ENCODE measurements around the gene INMT. TPM values are rescaled to one million over a fixed set of nuclear protein-coding genes. Genes with fewer than 3 reads are reported as not detected.
A peak's percentile ranks its signal among the peaks of the same experiment; 100 is the strongest.

INMT gene
- total RNA-seq, 2 donors from 2014 or later, result 88.9 to 199 TPM

DNA sequence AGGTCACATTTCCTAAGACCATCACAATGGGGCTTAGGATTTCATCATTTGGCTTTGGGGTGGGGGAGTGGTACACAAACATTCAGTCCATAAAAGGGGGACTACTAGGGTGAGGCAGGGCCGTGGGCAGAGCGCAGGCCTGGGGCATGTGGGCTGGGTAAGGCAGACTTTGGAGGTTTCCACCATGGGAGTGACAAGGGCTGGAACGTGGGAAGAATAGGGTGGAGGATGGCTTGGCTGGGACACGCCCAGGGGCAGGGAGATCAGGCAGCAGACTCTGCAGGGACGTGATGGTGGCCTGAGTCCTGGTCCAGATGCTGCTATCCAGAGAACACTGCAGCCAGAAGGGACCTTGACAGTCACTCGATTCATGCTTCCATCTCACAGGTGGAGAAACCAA, 45.0 kb upstream of the INMT start:
- peak overlapping the region in 1 of 2 donors; percentile 41 for H3K27ac ChIP-seq
- no peaks in the 10 kb centered on the region for H3K36me3 ChIP-seq
- H3K4me1 ChIP-seq, result peaks cover 0 to 18% of the 10 kb centered on the region in 2 donors
- no peaks in the 10 kb centered on the region for H3K27me3 ChIP-seq
- H3K4me3 ChIP-seq, result no peak overlapping the region
- no peak for DNase-seq (ENCODE audit: low spot score)
- H3K9me3 ChIP-seq, result no peaks in the 10 kb centered on the region
- no peak for TF ChIP-seq CTCF (IDR thresholded peaks at IDR 0.05)

GRCh38 chr7:30707391-30708357, 44.3 kb upstream of the INMT start:
- Histone ChIP-seq H3K36me3 (no peaks in the 10 kb centered on the region), H3K27me3 (no peaks in the 10 kb centered on the region), H3K27ac (peak overlapping the region in 1 of 2 donors; percentile 41), H3K9me3 (no peaks in the 10 kb centered on the region), H3K4me1 (peaks cover 0 to 18% of the 10 kb centered on the region in 2 donors), H3K4me3 (no peak overlapping the region)
- peak; percentile 73 for DNase-seq (ENCODE audit: low spot score)
- no peak for TF ChIP-seq CTCF (IDR thresholded peaks at IDR 0.05)

- DNase-seq (ENCODE audit: low spot score), result no peak
- Histone ChIP-seq H3K4me1 (peaks cover 0 to 18% of the 10 kb centered on the region in 2 donors), H3K27me3 (no peaks in the 10 kb centered on the region), H3K9me3 (no peaks in the 10 kb centered on the region), H3K36me3 (no peaks in the 10 kb centered on the region), H3K4me3 (no peak overlapping the region), H3K27ac (peak overlapping the region in 1 of 2 donors; percentile 40)
- TF ChIP-seq CTCF (IDR thresholded peaks at IDR 0.05), result no peak
Measured at GRCh38 chr7:30708412-30708811, 43.5 kb upstream of the INMT start.

- H3K27me3 ChIP-seq, result no peaks in the 10 kb centered on the region
- H3K36me3 ChIP-seq, result no peaks in the 10 kb centered on the region
- H3K9me3 ChIP-seq, result no peaks in the 10 kb centered on the region
- peak; percentile 76 for DNase-seq (ENCODE audit: low spot score)
- no peak for TF ChIP-seq CTCF (IDR thresholded peaks at IDR 0.05)
- peak overlapping the region in 1 of 2 donors; percentile 43 for H3K27ac ChIP-seq
- peaks cover 0 to 18% of the 10 kb centered on the region in 2 donors for H3K4me1 ChIP-seq
- no peak overlapping the region for H3K4me3 ChIP-seq
Measured at GRCh38 chr7:30708983-30709382, 43.0 kb upstream of the INMT start.

- H3K27ac ChIP-seq, result peak overlapping the region in 1 of 2 donors; percentile 43
Measured at GRCh38 chr7:30709549-30709948, 42.4 kb upstream of the INMT start.

More at GRCh38 chr7:30709549-30709948, 42.4 kb upstream of the INMT start:
- no peaks in the 10 kb centered on the region for H3K9me3 ChIP-seq
- peaks cover 0 to 18% of the 10 kb centered on the region in 2 donors for H3K4me1 ChIP-seq
- no peaks in the 10 kb centered on the region for H3K36me3 ChIP-seq
- H3K4me3 ChIP-seq, result no peak overlapping the region
- H3K27me3 ChIP-seq, result no peaks in the 10 kb centered on the region
- TF ChIP-seq CTCF (IDR thresholded peaks at IDR 0.05), result no peak
- no peak for DNase-seq (ENCODE audit: low spot score)
